Measurements from ENCODE around the gene GPR137. TPM values are rescaled to one million over a fixed set of nuclear protein-coding genes. Genes with fewer than 3 reads are reported as not detected.
A peak's percentile ranks its signal among the peaks of the same experiment; 100 is the strongest.

GPR137 gene
- total and polyA plus RNA-seq, 2 experiments from 2014 or later, result 16.3 to 32.5 TPM

GRCh38 chr11:64316672-64317324 lies 31.1 kb downstream of the GPR137 start:
- DNase-seq (ENCODE audit: low spot score) (peak; percentile 76), ATAC-seq (peak; percentile 27)
- Histone ChIP-seq H3K9me2 (ENCODE audit: insufficient read depth) (no peaks in the 10 kb centered on the region), H3K4me1 (ENCODE audit: insufficient read depth) (peaks cover 12% of the 10 kb centered on the region), H3K36me3 (ENCODE audit: insufficient read depth) (peaks cover 3% of the 10 kb centered on the region; the same call in 1 of the 2 replicates), H3K4me3 (peak overlapping the region; percentile 82), H2AFZ (0 out of 2 replicates have a peak overlapping the region, but pooled peaks have one; percentile 4), H3K4me2 (peak overlapping the region; percentile 74), H3K27ac (ENCODE audit: low read depth) (peak overlapping the region; percentile 93), H4K20me1 (replicated peaks; ENCODE audit: insufficient read depth) (no peaks in the 10 kb centered on the region; the same call in 1 of the 2 replicates), H3K27me3 (ENCODE audit: insufficient read depth) (no peaks in the 10 kb centered on the region), H3K79me2 (replicated peaks; ENCODE audit: insufficient read depth) (peaks cover 19% of the 10 kb centered on the region), H3F3A (replicated peaks; ENCODE audit: low read depth) (peaks cover 17% of the 10 kb centered on the region; the same call in 1 of the 2 replicates)
- Mint-ChIP-seq H3K4me1 (peaks cover 17% of the 10 kb centered on the region), H3K9me3 (no peaks in the 10 kb centered on the region; the same call in 1 of the 3 replicates), H3K36me3 (ENCODE audit: low read depth) (peaks cover 53% of the 10 kb centered on the region), H3K4me3 (peak overlapping the region; percentile 98), H3K27me3 (ENCODE audit: insufficient read depth, low read depth, poor library complexity) (peaks cover 34% of the 10 kb centered on the region), H3K27ac (peak overlapping the region; percentile 100)
- TF ChIP-seq ZNF331 (CRISPR knock-in tag; IDR thresholded peaks at IDR 0.05; ENCODE audit: low read depth) (no peak), CTCF (conservative IDR thresholded peaks at IDR 0.05; ENCODE audit: low read depth in 2 of 2) (peak; percentile 18 to 28; a peak in 3 of 4 replicates)

GRCh38 chr11:64317325-64317960 lies 31.8 kb downstream of the GPR137 start, which contains the start of gene TRMT112:
TSS of gene TRMT112 (minus strand) at chr11:64317559. CDS start at chr11:64317526, 33 bp downstream.
- Histone ChIP-seq H3K27me3 (ENCODE audit: insufficient read depth) (no peaks in the 10 kb centered on the region), H3F3A (replicated peaks; ENCODE audit: low read depth) (peaks cover 17% of the 10 kb centered on the region; the same call in 1 of the 2 replicates), H2AFZ (peak within 1 kb of the TSS; percentile 87), H3K27ac (ENCODE audit: low read depth) (peak within 1 kb of the TSS; percentile 93), H3K4me3 (peak within 1 kb of the TSS; percentile 82), H3K4me1 (ENCODE audit: insufficient read depth) (peaks cover 12% of the 10 kb centered on the region), H3K36me3 (ENCODE audit: insufficient read depth) (peaks cover 3% of the 10 kb centered on the region; the same call in 1 of the 2 replicates), H4K20me1 (replicated peaks; ENCODE audit: insufficient read depth) (no peaks in the 10 kb centered on the region; the same call in 1 of the 2 replicates), H3K9me2 (ENCODE audit: insufficient read depth) (no peaks in the 10 kb centered on the region), H3K4me2 (peak within 1 kb of the TSS; percentile 74), H3K79me2 (replicated peaks; ENCODE audit: insufficient read depth) (peaks cover 18% of the 10 kb centered on the region)
- Mint-ChIP-seq H3K36me3 (ENCODE audit: low read depth) (peaks cover 55% of the 10 kb centered on the region), H3K27me3 (ENCODE audit: insufficient read depth, low read depth, poor library complexity) (peaks cover 31% of the 10 kb centered on the region), H3K4me3 (peak within 1 kb of the TSS; percentile 98), H3K27ac (peak within 1 kb of the TSS; percentile 100), H3K4me1 (peaks cover 19% of the 10 kb centered on the region), H3K9me3 (no peaks in the 10 kb centered on the region; the same call in 1 of the 3 replicates)
- TF ChIP-seq POLR2AphosphoS5 (IDR thresholded peaks at IDR 0.05; ENCODE audit: low read depth), result peak; percentile 85
- TF ChIP-seq STAT1 (IDR thresholded peaks at IDR 0.05; ENCODE audit: unreplicated experiment), result no peak
- TF ChIP-seq ZNF462 (CRISPR knock-in tag; IDR thresholded peaks at IDR 0.05), result no peak
- TF ChIP-seq ETS1 (IDR thresholded peaks at IDR 0.05), result peak; percentile 84
- TF ChIP-seq EZH2phosphoT487 (IDR thresholded peaks at IDR 0.05; ENCODE audit: unreplicated experiment), result no peak
- peak; percentile 78; the same call in 1 of the 2 replicates for TF ChIP-seq CREB1 (CRISPR knock-in tag; IDR thresholded peaks at IDR 0.05; ENCODE audit: low read depth)
- TF ChIP-seq ZNF114 (CRISPR knock-in tag; IDR thresholded peaks at IDR 0.05), result no peak
- ATAC-seq, result peak; percentile 82
- peak; percentile 98 for DNase-seq (ENCODE audit: low spot score)

All from GM23338 (cell line).